IMR-90 (cell line): ENCODE data around the gene AREL1. TPM values are rescaled to one million over a fixed set of nuclear protein-coding genes. Genes with fewer than 3 reads are reported as not detected.

Experiments used
- ATAC-seq: fragments of 200-7000 bp; cut with Tn5 transposase; 2 replicates; pipeline ENCODE4 v1.9.1; 2020; ENCODE audit warnings: low read depth, mild to moderate bottlenecking, moderate library complexity
- BruUV-seq: library from RNA; stranded (reverse); fragments of 400-500 nt; replicated peaks from 2 replicates; lab custom pipeline; 2021; lab: Mats Ljungman, UMichigan
- CTCF ChIA-PET: fragments of 300-600 bp; formaldehyde crosslinking; extraction: SDS; loops from one replicate; lab custom pipeline; 2021; ENCODE audit warnings: antibody characterized with exemption; lab: Yijun Ruan, JAX
- POLR2A ChIA-PET: fragments of 300-600 bp; sonication (Branson Sonifier 250); formaldehyde crosslinking; loops from one replicate; lab custom pipeline; 2022; ENCODE audit warnings: antibody characterized with exemption; ENCODE audit not compliant: unreplicated experiment; lab: Charles Lee
- DNase-seq: peaks from one replicate; pipeline ENCODE4 v3.0.0; 2013
- H2AFZ ChIP-seq: replicated peaks from 2 replicates; pipeline ENCODE3; 2013; ENCODE audit warnings: low read length, mild to moderate bottlenecking; ENCODE audit not compliant: poor library complexity
- H2AK5ac ChIP-seq: 2 replicates; pipeline ENCODE4 v1.6.1; 2013; ENCODE audit warnings: low read depth, low read length, inconsistent platforms
- H2AK9ac ChIP-seq: replicated peaks from 2 replicates; pipeline ENCODE3; 2013; ENCODE audit warnings: mild to moderate bottlenecking, low read depth, low read length, moderate library complexity; ENCODE audit not compliant: poor library complexity
- H2BK120ac ChIP-seq: 2 replicates; pipeline ENCODE4 v1.6.1; 2013; ENCODE audit warnings: low read depth, low read length, inconsistent platforms
- H2BK15ac ChIP-seq: 3 replicates; pipeline ENCODE4 v1.6.1; 2013; ENCODE audit warnings: low read depth, low read length, inconsistent platforms
- H2BK20ac ChIP-seq: 2 replicates; pipeline ENCODE4 v1.6.1; 2013; ENCODE audit warnings: low read depth, mild to moderate bottlenecking, inconsistent platforms, low read length, moderate library complexity
- H2BK5ac ChIP-seq: 2 replicates; pipeline ENCODE4 v1.6.1; 2013; ENCODE audit warnings: mild to moderate bottlenecking, low read depth, low read length, inconsistent platforms; ENCODE audit not compliant: poor library complexity, severe bottlenecking
- H3K14ac ChIP-seq: replicated peaks from 2 replicates; pipeline ENCODE4 v1.6.1; 2013; ENCODE audit warnings: low read depth, low read length, inconsistent platforms
- H3K18ac ChIP-seq: 2 replicates; pipeline ENCODE4 v1.6.1; 2013; ENCODE audit warnings: low read depth, low read length, control low read depth
- H3K23ac ChIP-seq: 2 replicates; pipeline ENCODE4 v1.6.1; 2013; ENCODE audit warnings: low read depth, low read length, inconsistent platforms
- H3K27ac ChIP-seq: 2 replicates; pipeline ENCODE4 v1.5.1; 2013; ENCODE audit warnings: mild to moderate bottlenecking, control low read depth, low read length; ENCODE audit not compliant: insufficient read depth
- H3K27me3 ChIP-seq: 2 replicates; pipeline ENCODE4 v1.6.1; 2013; ENCODE audit warnings: low read length; ENCODE audit not compliant: control insufficient read depth, insufficient read depth
- H3K36me3 ChIP-seq: 2 replicates; pipeline ENCODE4 v1.6.1; 2013; ENCODE audit warnings: low read length, mixed read lengths; ENCODE audit not compliant: control insufficient read depth, insufficient read depth
- H3K4ac ChIP-seq: 2 replicates; pipeline ENCODE4 v1.6.1; 2013; ENCODE audit warnings: low read depth, low read length, inconsistent platforms
- H3K4me1 ChIP-seq: 2 replicates; pipeline ENCODE4 v1.6.1; 2013; ENCODE audit warnings: low read length, mixed read lengths; ENCODE audit not compliant: control insufficient read depth, insufficient read depth
- H3K4me2 ChIP-seq: 2 replicates; pipeline ENCODE4 v1.6.1; 2013; ENCODE audit warnings: low read depth, mild to moderate bottlenecking, control low read depth, low read length, moderate library complexity
- H3K4me3 ChIP-seq: 2 replicates; pipeline ENCODE4 v1.5.1; 2013; ENCODE audit warnings: low read depth, mild to moderate bottlenecking, control low read depth, low read length, moderate library complexity; ENCODE audit not compliant: insufficient read depth
- H3K56ac ChIP-seq: 2 replicates; pipeline ENCODE4 v1.6.1; 2013; ENCODE audit warnings: low read length, inconsistent platforms; ENCODE audit not compliant: insufficient read depth; ENCODE audit errors: extremely low read depth
- H3K79me1 ChIP-seq, 2 experiments: 2 replicates each; pipeline ENCODE4 v1.6.1; 2013; ENCODE audit warnings: low read length in 2 of 2, inconsistent platforms in 1 of 2, low read depth in 1 of 2
- H3K9ac ChIP-seq: 2 replicates; pipeline ENCODE4 v1.6.1; 2013; ENCODE audit warnings: low read depth, low read length, control low read depth
- H3K9me1 ChIP-seq: 2 replicates; pipeline ENCODE4 v1.6.1; 2013; ENCODE audit warnings: low read length, inconsistent platforms; ENCODE audit not compliant: insufficient read depth
- H3K9me3 ChIP-seq: 2 replicates; pipeline ENCODE4 v1.6.1; 2013; ENCODE audit warnings: low read length; ENCODE audit not compliant: control insufficient read depth, insufficient read depth
- H4K20me1 ChIP-seq: 2 replicates; pipeline ENCODE4 v1.6.1; 2013; ENCODE audit warnings: low read length, inconsistent platforms; ENCODE audit not compliant: insufficient read depth
- H4K5ac ChIP-seq: 2 replicates; pipeline ENCODE4 v1.6.1; 2013; ENCODE audit warnings: mild to moderate bottlenecking, low read depth, low read length, control low read depth
- H4K8ac ChIP-seq, 2 experiments: 2 replicates each; pipeline ENCODE4 v1.6.1; 2013; ENCODE audit warnings: low read depth in 2 of 2, low read length in 2 of 2, control low read depth in 1 of 2, inconsistent platforms in 1 of 2
- H4K91ac ChIP-seq: 2 replicates; pipeline ENCODE4 v1.6.1; 2013; ENCODE audit warnings: low read depth, low read length, inconsistent platforms; ENCODE audit not compliant: insufficient read depth
- BHLHE40 ChIP-seq: fragments of 150-350 bp; IDR thresholded peaks from 2 replicates; pipeline ENCODE4 v1.6.1; 2016; ENCODE audit warnings: mild to moderate bottlenecking, low read depth, low read length
- CEBPB ChIP-seq: IDR thresholded peaks from 2 replicates; pipeline ENCODE4 v1.6.1; 2012; ENCODE audit warnings: low read depth, low read length, improper control_type of control experiment
- CHD1 ChIP-seq: IDR thresholded peaks from 2 replicates; pipeline ENCODE4 v1.6.1; 2012; ENCODE audit warnings: low read depth, low read length, improper control_type of control experiment
- FOS ChIP-seq: fragments of 150-350 bp; IDR thresholded peaks from 2 replicates; pipeline ENCODE4 v1.6.1; 2016; ENCODE audit warnings: low read depth, low read length
- MAFK ChIP-seq: IDR thresholded peaks from 2 replicates; pipeline ENCODE4 v1.6.1; 2012; ENCODE audit warnings: low read depth, low read length, improper control_type of control experiment
- MAZ ChIP-seq: IDR thresholded peaks from 2 replicates; pipeline ENCODE4 v1.6.1; 2012; ENCODE audit warnings: low read depth, mild to moderate bottlenecking, low read length, improper control_type of control experiment, moderate library complexity, borderline replicate concordance
- MXI1 ChIP-seq: IDR thresholded peaks from 2 replicates; pipeline ENCODE4 v1.6.1; 2012; ENCODE audit warnings: low read depth, mild to moderate bottlenecking, low read length, moderate library complexity, borderline replicate concordance
- NFE2L2 ChIP-seq: fragments of 150-350 bp; IDR thresholded peaks from 2 replicates; pipeline ENCODE4 v1.6.1; 2016; ENCODE audit warnings: low read depth, mild to moderate bottlenecking, low read length
- POLR2A ChIP-seq: IDR thresholded peaks from 2 replicates; pipeline ENCODE4 v1.6.1; 2012; ENCODE audit warnings: mild to moderate bottlenecking, low read depth, low read length
- RAD21 ChIP-seq: IDR thresholded peaks from 2 replicates; pipeline ENCODE4 v1.6.1; 2012; ENCODE audit warnings: low read length, improper control_type of control experiment
- RCOR1 ChIP-seq: IDR thresholded peaks from 2 replicates; pipeline ENCODE4 v1.6.1; 2012; ENCODE audit warnings: mild to moderate bottlenecking, low read length, improper control_type of control experiment; ENCODE audit not compliant: insufficient replicate concordance
- RFX5 ChIP-seq: IDR thresholded peaks from 2 replicates; pipeline ENCODE4 v1.8.0; 2012; ENCODE audit warnings: low read depth, mild to moderate bottlenecking, low read length, moderate library complexity
- SMC3 ChIP-seq: fragments of 150-350 bp; IDR thresholded peaks from 2 replicates; pipeline ENCODE4 v1.6.1; 2016; ENCODE audit warnings: low read depth, mild to moderate bottlenecking, antibody characterized with exemption, low read length, moderate library complexity
- WGBS, 2 experiments: methylation state at CpG; one replicate each; pipeline versions ENCODE4 v1.1.5 to v1.1.7; 2013; ENCODE audit warnings: missing lambda C conversion rate in 2 of 2; ENCODE audit not compliant: insufficient read length in 1 of 2; ENCODE audit errors: extremely low coverage in 2 of 2; 5-methylcytosine and 5-hydroxymethylcytosine counted together
- dilution Hi-C: fragments of 300-500 bp; cut with HindIII; formaldehyde crosslinking; loops from one replicate; pipeline ENCODE4 v1.14.3; 2018; ENCODE audit warnings: low sequenced_read_pairs; ENCODE audit not compliant: unreplicated experiment
- in situ Hi-C: fragments of 300-500 bp; cut with MboI; formaldehyde crosslinking; loops from 3 replicates; pipeline ENCODE4 v1.14.3; 2019; ENCODE audit warnings: low sequenced_read_pairs, inconsistent platforms, mixed read lengths
- intact Hi-C: fragments of 100-400 bp; cut with micrococcal nuclease; formaldehyde crosslinking; loops from 2 replicates; pipeline ENCODE4 v1.10.0; 2022
- polyA plus RNA-seq, 3 experiments: library from polyadenylated mRNA; depleted of rRNA; stranded (reverse); fragments of >200 nt; gene quantifications; 2 replicates each; pipeline ENCODE4 v1.2.3, GENCODE V29; 2012; ENCODE audit warnings: low replicate concordance in 1 of 3
- total RNA-seq: library from RNA; depleted of rRNA; stranded (reverse); fragments of >200 nt; gene quantifications from 2 replicates; pipeline ENCODE4 v1.2.3, GENCODE V29; 2012
- TF ChIP-seq, protein P1 (sequence below): conservative IDR thresholded peaks from 2 replicates; pipeline ENCODE4 v1.5.1; 2012; ENCODE audit warnings: mild to moderate bottlenecking, low read depth, low read length, improper control_type of control experiment
- TF ChIP-seq, protein P2 (sequence below): fragments of 150-350 bp; IDR thresholded peaks from 2 replicates; pipeline ENCODE4 v1.6.1; 2017; ENCODE audit warnings: mild to moderate bottlenecking, antibody characterized with exemption, low read length, low read depth
- TF ChIP-seq, protein P3 (sequence below): fragments of 150-350 bp; IDR thresholded peaks from 2 replicates; pipeline ENCODE4 v1.6.1; 2016; ENCODE audit warnings: low read depth, mild to moderate bottlenecking, low read length, moderate library complexity, borderline replicate concordance

AREL1 gene
- total and polyA plus RNA-seq, 2 of the 4 experiments (the other 2 are of a cell fraction) = 30.0 to 39.3 TPM

DNA sequence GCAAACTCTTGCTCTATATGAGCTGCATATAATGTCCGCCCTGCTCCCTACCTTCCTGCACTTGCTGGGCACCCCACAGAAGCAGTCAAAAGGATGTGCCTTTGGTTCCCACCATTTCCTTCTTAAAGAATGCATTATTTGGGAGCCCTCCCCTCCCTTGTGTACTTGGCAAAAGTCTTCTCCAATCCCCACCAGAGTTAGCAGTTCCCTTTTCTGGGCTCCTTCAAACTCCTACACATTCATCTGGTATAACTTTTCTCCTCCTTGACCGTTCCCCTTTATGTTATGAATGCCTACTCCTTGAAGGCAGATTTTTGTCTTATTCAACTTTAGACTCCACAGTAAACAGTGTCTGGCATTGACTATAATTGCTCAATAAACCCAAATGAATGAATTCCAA, 27.8 kb downstream of the AREL1 start:
- CTCF ChIA-PET = no interaction called here

More for the DNA sequence above, 27.8 kb downstream of the AREL1 start:
- Histone ChIP-seq H3K4me3 (no peak overlapping the region), H3K36me3 (peaks cover 32% of the 10 kb centered on the region), H2BK5ac (no peak overlapping the region), H3K79me1 (peaks cover 21 to 23% of the 10 kb centered on the region in 2 experiments), H3K4me1 (no peaks in the 10 kb centered on the region), H4K5ac (no peak overlapping the region), H2BK120ac (no peak overlapping the region), H2BK15ac (no peak overlapping the region), H4K20me1 (no peaks in the 10 kb centered on the region), H3K14ac (no peak overlapping the region), H3K4ac (no peak overlapping the region), H3K9me1 (no peaks in the 10 kb centered on the region; the same call in 1 of the 2 replicates), H2AK9ac (no peak overlapping the region), H3K4me2 (no peak overlapping the region), H4K91ac (no peak overlapping the region), H3K27ac (no peak overlapping the region), H3K27me3 (no peaks in the 10 kb centered on the region), H2BK20ac (no peak overlapping the region), H3K9ac (no peak overlapping the region), H3K23ac (no peak overlapping the region), H2AFZ (no peak overlapping the region), H3K56ac (no peak overlapping the region), H4K8ac (no peak overlapping the region), H3K9me3 (no peaks in the 10 kb centered on the region), H2AK5ac (no peak overlapping the region), H3K18ac (no peak overlapping the region)
- intact Hi-C loops = no loop called here
- in situ Hi-C loops = no loop called here
- no TSS peak for BruUV-seq
- dilution Hi-C loops = no loop called here
- 100% methylated on average over 1 of the region's 2 CpGs; no CpG with 5 or more reads in 1 of the 2 experiments for WGBS, 2 experiments
- POLR2A ChIA-PET = no interaction called here
- ATAC-seq (no peak), DNase-seq (no peak)
- no peak for TF ChIP-seq CHD1
- TF ChIP-seq, protein P1, sequence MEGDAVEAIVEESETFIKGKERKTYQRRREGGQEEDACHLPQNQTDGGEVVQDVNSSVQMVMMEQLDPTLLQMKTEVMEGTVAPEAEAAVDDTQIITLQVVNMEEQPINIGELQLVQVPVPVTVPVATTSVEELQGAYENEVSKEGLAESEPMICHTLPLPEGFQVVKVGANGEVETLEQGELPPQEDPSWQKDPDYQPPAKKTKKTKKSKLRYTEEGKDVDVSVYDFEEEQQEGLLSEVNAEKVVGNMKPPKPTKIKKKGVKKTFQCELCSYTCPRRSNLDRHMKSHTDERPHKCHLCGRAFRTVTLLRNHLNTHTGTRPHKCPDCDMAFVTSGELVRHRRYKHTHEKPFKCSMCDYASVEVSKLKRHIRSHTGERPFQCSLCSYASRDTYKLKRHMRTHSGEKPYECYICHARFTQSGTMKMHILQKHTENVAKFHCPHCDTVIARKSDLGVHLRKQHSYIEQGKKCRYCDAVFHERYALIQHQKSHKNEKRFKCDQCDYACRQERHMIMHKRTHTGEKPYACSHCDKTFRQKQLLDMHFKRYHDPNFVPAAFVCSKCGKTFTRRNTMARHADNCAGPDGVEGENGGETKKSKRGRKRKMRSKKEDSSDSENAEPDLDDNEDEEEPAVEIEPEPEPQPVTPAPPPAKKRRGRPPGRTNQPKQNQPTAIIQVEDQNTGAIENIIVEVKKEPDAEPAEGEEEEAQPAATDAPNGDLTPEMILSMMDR = no peak
- no peak for TF ChIP-seq RCOR1
- no peak for TF ChIP-seq FOS
- TF ChIP-seq RAD21 = no peak
- no peak for TF ChIP-seq POLR2A
- TF ChIP-seq, protein P2, sequence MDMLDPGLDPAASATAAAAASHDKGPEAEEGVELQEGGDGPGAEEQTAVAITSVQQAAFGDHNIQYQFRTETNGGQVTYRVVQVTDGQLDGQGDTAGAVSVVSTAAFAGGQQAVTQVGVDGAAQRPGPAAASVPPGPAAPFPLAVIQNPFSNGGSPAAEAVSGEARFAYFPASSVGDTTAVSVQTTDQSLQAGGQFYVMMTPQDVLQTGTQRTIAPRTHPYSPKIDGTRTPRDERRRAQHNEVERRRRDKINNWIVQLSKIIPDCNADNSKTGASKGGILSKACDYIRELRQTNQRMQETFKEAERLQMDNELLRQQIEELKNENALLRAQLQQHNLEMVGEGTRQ = no peak
- no peak for TF ChIP-seq MAFK
- TF ChIP-seq NFE2L2 = no peak
- TF ChIP-seq CEBPB = no peak
- no peak for TF ChIP-seq BHLHE40
- TF ChIP-seq, protein P3, sequence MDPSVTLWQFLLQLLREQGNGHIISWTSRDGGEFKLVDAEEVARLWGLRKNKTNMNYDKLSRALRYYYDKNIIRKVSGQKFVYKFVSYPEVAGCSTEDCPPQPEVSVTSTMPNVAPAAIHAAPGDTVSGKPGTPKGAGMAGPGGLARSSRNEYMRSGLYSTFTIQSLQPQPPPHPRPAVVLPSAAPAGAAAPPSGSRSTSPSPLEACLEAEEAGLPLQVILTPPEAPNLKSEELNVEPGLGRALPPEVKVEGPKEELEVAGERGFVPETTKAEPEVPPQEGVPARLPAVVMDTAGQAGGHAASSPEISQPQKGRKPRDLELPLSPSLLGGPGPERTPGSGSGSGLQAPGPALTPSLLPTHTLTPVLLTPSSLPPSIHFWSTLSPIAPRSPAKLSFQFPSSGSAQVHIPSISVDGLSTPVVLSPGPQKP = no peak
- TF ChIP-seq SMC3 = no peak
- no peak for TF ChIP-seq MXI1
- TF ChIP-seq RFX5 = no peak
- no peak for TF ChIP-seq MAZ
